Right lobe of liver (tissue), 6 donors: ENCODE measurements around the gene TMSB10. TPM values are rescaled to one million over a fixed set of nuclear protein-coding genes. Genes with fewer than 3 reads are reported as not detected.

Source experiments
- ATAC-seq, 4 donors: fragments of 200-7000 bp; cut with Tn5 transposase; one replicate each; pipeline ENCODE4 v1.9.1; 2020; ENCODE audit warnings: mild to moderate bottlenecking in 4 of 4, moderate library complexity in 4 of 4
- DNase-seq, 3 donors: peaks; one replicate each; pipeline ENCODE4 v3.0.0-alpha.2; 2020
- H3K27ac ChIP-seq, 3 donors: fragments of 200-600 bp; one replicate each; pipeline ENCODE4 v1.8.0; 2022
- H3K27me3 ChIP-seq, 2 donors: fragments of 200-600 bp; one replicate each; pipeline ENCODE4 v1.8.0; 2022
- H3K36me3 ChIP-seq, 4 donors: fragments of 200-600 bp; sonication (generic) in 1 of 4; one replicate each; pipeline versions ENCODE4 v1.5.1 to v1.8.0; 2017 to 2022; ENCODE audit warnings: control low read depth in 1 of 4
- H3K4me1 ChIP-seq, 4 donors: fragments of 200-600 bp; sonication (generic) in 1 of 4; one replicate each; pipeline versions ENCODE4 v1.5.1 to v1.8.0; 2017 to 2022; ENCODE audit warnings: control low read depth in 1 of 4
- H3K4me3 ChIP-seq, 3 donors: fragments of 200-600 bp; one replicate each; pipeline ENCODE4 v1.8.0; 2022
- H3K9me3 ChIP-seq, 4 donors: fragments of 200-600 bp; sonication (generic) in 1 of 4; one replicate each; pipeline versions ENCODE4 v1.5.1 to v1.8.0; 2017 to 2022; ENCODE audit warnings: control low read depth in 1 of 4
- POLR2A ChIP-seq: fragments of 450-650 bp; IDR thresholded peaks from one replicate; pipeline ENCODE4 v1.6.1; 2017; ENCODE audit warnings: antibody characterized with exemption, mild to moderate bottlenecking
- WGBS: methylation state at CpG from one replicate; pipeline ENCODE4 v1.1.6; 2018; ENCODE audit warnings: low coverage, low lambda C conversion rate; ENCODE audit not compliant: insufficient coverage; ENCODE audit errors: missing lambda C conversion rate; 5-methylcytosine and 5-hydroxymethylcytosine counted together
- intact Hi-C, 2 donors: fragments of 100-400 bp; cut with DNase I; formaldehyde crosslinking; loops; one replicate each; pipeline versions ENCODE4 v1.11.2 to v1.14.1; 2022
- total RNA-seq, 6 experiments: library from RNA; depleted of rRNA in 2 of 6; stranded (reverse); fragments of >200 nt in 2 of 6; fragmentation: NEBNext Ultra II Directional in 3 of 6; extraction: Animal tissue kit (Norgen Biotek cat#: 25700) in 3 of 6; gene quantifications; one replicate each; pipeline versions ENCODE4 v1.1.0 to v1.2.4, GENCODE V29; 2016 to 2023
- TF ChIP-seq, protein P1 (sequence below), 4 donors: fragments of 200-600 bp in 3 of 4; fragments of 450-650 bp in 1 of 4; IDR thresholded peaks; one replicate each; pipeline versions ENCODE4 v1.5.1 to v1.8.0; 2016 to 2022; ENCODE audit warnings: antibody characterized with exemption in 4 of 4, mild to moderate bottlenecking in 2 of 4
- donor health status: DM: no; HTN: yes; CAD: no.
- donor health status: DM: no; HTN: no; CAD: no.
- donor health status: DM: no; HTN: no; CAD: no.
- donor health status: DM: no; HTN: yes; CAD: no.
- donor health status: DM: no; HTN: yes; CAD: no.

TMSB10 gene
- total RNA-seq, 6 experiments from 2014 or later = 77.3 to 814 (median 270) TPM

DNA sequence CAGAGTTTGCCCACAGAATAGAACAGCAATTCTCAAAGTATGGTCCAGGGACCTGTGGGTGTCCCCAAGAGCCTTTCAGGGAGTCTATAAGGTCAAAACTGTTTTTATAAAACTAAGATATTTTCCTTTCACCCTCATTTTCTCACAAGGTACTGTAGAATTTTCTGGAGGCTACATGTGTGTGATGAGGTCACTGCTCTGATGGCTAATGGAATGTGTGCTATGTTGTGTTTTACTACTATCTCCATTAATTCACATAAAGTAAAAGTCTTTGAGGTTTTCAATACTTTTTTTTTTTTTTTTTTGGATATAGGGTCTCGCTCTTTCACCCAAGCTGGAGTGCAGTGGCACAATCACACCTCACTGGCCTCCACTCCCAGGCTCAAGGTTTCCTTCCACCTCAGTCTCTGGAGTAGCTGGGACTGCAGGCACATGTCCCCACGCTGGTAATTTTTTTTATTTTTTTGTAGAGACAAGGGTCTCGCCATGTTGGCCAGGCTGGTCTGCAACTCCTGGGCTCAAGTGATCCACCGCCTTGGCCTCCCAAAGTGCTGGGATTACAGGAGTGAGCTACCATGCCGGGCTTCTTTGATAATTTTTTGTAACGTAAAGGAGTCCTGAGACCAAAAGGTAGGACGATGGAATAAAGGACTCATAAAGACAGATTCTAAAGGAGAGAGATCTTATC lies 26.4 kb upstream of the TMSB10 start:
- H3K27me3 ChIP-seq = peaks cover 0 to 3% of the 10 kb centered on the region in 2 donors
- H3K27ac ChIP-seq = no peak overlapping the region
- TF ChIP-seq POLR2A = no peak
- TF ChIP-seq, protein P1, sequence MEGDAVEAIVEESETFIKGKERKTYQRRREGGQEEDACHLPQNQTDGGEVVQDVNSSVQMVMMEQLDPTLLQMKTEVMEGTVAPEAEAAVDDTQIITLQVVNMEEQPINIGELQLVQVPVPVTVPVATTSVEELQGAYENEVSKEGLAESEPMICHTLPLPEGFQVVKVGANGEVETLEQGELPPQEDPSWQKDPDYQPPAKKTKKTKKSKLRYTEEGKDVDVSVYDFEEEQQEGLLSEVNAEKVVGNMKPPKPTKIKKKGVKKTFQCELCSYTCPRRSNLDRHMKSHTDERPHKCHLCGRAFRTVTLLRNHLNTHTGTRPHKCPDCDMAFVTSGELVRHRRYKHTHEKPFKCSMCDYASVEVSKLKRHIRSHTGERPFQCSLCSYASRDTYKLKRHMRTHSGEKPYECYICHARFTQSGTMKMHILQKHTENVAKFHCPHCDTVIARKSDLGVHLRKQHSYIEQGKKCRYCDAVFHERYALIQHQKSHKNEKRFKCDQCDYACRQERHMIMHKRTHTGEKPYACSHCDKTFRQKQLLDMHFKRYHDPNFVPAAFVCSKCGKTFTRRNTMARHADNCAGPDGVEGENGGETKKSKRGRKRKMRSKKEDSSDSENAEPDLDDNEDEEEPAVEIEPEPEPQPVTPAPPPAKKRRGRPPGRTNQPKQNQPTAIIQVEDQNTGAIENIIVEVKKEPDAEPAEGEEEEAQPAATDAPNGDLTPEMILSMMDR (IDR thresholded peaks at IDR 0.05) = no peak
- no peak for ATAC-seq
- no peaks in the 10 kb centered on the region for H3K36me3 ChIP-seq
- no peaks in the 10 kb centered on the region for H3K9me3 ChIP-seq
- no peak overlapping the region for H3K4me3 ChIP-seq
- WGBS = 83% methylated on average over 7 of the region's 7 CpGs
- H3K4me1 ChIP-seq = peaks cover 0 to 16% (median 4%) of the 10 kb centered on the region in 4 donors
- no peak for DNase-seq
- intact Hi-C loops = loop anchor here in 1 of 2 donors (10.0 kb wide), 1 partner anchor 384 kb away; no protein-coding TSS in a partner anchor

DNA sequence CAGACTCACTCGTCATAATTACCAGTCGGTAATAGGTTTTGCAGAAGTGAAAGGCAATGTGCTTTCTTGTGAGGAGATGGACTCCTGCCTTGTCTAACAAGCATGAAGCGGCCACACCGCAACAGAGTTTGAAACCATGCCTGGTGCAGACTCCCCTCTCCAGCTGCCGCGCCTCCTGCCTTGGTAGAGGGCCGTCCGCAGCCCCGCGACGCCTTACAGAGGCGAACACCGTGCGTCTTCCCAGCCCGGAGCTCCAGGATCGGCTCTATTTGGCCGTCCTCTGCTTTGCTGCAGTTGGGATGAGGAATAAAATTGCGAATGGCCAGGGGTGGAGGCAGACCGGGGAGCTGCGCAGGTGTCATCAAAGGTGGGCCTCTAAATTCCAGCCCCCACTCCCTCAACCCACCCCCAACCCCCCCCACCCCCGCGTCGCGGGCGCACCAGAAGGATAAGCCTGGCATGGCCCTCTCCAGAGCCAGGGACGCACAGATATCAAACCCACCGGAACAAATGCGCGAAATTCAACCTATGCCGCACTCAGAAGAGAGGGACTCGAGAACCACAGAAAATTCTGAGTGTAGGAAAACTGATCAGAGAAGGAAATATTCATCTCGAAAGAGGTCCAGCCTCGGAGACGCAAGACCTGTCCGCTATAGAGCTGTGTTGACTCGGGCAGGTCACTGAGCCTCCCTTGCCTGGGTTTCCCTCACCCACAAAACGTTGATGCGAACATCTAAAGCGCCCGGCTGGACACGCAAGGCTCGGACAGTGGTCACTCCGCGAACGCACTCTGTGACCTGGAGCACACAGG lies 25.7 kb upstream of the TMSB10 start:
- H3K4me3 ChIP-seq = peak overlapping the region in 2 of 3 donors; percentile 51 to 55
- no peak overlapping the region for H3K27ac ChIP-seq
- H3K9me3 ChIP-seq = no peaks in the 10 kb centered on the region
- WGBS = 13% methylated on average over 22 of the region's 45 CpGs
- H3K36me3 ChIP-seq = no peaks in the 10 kb centered on the region
- intact Hi-C loops = loop anchor here (10.0 kb wide), 1 partner anchor 385 kb away; no protein-coding TSS in a partner anchor
- H3K27me3 ChIP-seq = peaks cover 0 to 3% of the 10 kb centered on the region in 2 donors
- TF ChIP-seq, protein P1 (IDR thresholded peaks at IDR 0.05) = no peak
- no peak for TF ChIP-seq POLR2A
- peak in 1 of 4 donors; percentile 13 for ATAC-seq
- DNase-seq = no peak
- H3K4me1 ChIP-seq = peaks cover 0 to 16% (median 4%) of the 10 kb centered on the region in 4 donors

DNA sequence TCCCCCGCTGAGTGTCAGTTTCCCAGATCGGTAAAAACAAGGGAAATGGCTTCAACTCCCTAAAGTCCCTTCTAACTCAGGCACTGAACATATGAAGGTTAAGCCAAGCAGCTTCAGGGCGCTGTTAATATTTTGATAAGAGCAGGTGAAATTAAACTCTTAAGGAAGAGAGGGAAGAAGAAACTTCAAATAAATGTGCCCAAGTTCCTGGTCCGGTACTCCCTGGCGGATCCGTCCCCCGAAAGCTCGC lies 25.1 kb upstream of the TMSB10 start:
- Histone ChIP-seq H3K27me3 (peaks cover 0 to 3% of the 10 kb centered on the region in 2 donors), H3K27ac (peak overlapping the region in 1 of 3 donors; percentile 28), H3K36me3 (no peaks in the 10 kb centered on the region), H3K9me3 (no peaks in the 10 kb centered on the region), H3K4me3 (peak overlapping the region; percentile 41 to 55 (median 51)), H3K4me1 (peaks cover 0 to 16% (median 4%) of the 10 kb centered on the region in 4 donors)
- DNase-seq = no peak
- no peak for ATAC-seq
- TF ChIP-seq POLR2A = no peak
- TF ChIP-seq, protein P1 (IDR thresholded peaks at IDR 0.05) = no peak
- WGBS = 3% methylated on average over 8 of the region's 8 CpGs
- intact Hi-C loops = loop anchor here in 1 of 2 donors (10.0 kb wide), 1 partner anchor 386 kb away; no protein-coding TSS in a partner anchor

DNA sequence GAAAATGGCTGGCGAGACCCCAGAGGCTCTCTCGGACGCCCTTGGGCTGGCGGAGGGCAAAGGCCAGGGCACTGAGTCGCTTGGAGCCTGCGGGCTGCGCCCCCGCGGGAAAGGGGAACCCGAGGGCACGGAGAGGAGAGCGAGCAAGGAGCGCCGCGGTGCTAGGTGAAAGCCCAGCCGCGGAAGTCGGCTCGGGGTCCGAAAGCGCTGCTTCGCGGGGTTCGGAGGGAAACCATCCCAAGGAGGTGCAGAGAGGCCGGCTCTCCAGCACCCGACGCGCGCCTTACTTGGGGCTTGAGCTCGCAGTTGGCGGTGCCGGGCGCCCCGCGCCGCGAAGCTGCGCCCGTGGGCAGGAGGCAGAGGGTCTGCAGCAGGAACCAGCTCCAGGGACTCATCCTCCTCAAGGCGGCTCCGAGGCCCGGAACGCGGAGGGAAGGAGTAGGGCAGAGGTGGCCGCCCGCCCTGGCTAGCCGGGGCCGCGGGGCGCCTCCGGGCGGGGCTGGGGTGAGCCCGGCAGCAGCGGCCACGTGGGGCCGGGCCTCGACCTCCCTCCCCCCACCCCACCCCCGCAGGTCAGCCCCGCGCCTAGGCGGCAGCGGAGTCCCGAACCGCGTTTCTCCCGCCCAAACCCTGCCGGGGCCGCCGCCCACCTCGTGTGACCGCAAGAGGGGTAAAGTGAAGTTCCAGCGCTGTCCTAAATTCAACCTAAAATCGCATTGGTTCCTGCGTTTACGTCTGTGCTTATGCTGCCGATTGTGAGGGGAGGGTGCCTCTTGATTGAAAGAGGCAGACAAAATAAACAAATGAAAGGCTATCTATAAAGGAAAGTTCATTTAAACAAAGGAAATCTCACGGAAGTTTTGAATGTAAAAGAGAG lies 24.6 kb upstream of the TMSB10 start, which contains the start of gene TRABD2A:
TSS of gene TRABD2A (minus strand) at position 440 of the 877 bp plus-strand sequence. CDS start at position 395, 45 bp downstream.
- intact Hi-C loops = loop anchor here in 1 of 2 donors (10.0 kb wide), 1 partner anchor 386 kb away; no protein-coding TSS in a partner anchor
- 1% methylated on average over 11 of the region's 77 CpGs for WGBS
- H3K4me3 ChIP-seq = peak within 1 kb of the TSS; percentile 41 to 55 (median 51)
- ATAC-seq = peak; percentile 39 to 51 (median 44)
- DNase-seq = peak in 1 of 3 donors; percentile 53
- H3K9me3 ChIP-seq = no peaks in the 10 kb centered on the region
- peaks cover 0 to 16% (median 4%) of the 10 kb centered on the region in 4 donors for H3K4me1 ChIP-seq
- H3K36me3 ChIP-seq = no peaks in the 10 kb centered on the region
- H3K27me3 ChIP-seq = peaks cover 0 to 3% of the 10 kb centered on the region in 2 donors
- TF ChIP-seq, protein P1 (IDR thresholded peaks at IDR 0.05) = no peak
- no peak for TF ChIP-seq POLR2A
- H3K27ac ChIP-seq = peak within 1 kb of the TSS in 1 of 3 donors; percentile 28
